ENCODE data around the gene ITIH3. TPM values are rescaled to one million over a fixed set of nuclear protein-coding genes. Genes with fewer than 3 reads are reported as not detected.

Gene ITIH3
- polyA plus RNA-seq, 1 donor from 2014 or later = not detected

DNA sequence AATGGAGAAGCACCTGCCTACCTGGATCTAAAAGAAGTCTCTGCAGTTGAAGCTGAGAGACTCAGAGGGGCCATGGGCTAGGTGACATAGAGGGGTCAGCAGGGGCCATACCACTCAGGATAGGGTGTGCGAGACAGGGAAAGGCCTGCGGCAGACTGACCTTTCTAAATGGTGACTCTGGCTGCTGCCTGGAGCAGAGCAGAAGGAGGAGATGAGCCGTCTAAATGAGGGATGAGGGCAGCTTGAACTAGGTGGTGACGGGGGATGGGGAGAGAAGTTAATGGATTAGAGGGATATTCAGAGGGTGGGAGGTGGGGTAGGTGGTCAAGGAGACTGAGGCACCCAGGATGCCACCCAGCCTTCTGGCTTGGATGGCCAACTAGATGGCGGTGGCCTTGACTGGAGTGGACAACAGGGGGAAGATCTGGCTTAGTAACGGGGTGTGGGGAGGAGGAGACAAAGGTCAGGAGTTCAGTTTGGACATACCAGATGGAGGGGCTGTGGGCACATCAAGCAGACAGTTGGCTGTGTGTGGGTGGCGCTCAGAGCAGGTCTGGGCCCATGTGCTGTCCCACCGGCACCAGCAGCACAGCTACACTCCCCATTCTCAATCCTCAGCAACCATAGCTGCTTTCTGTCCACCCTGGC is 20.4 kb upstream of the ITIH3 start:
- Histone ChIP-seq H3K9me3 (ENCODE audit: low read length) (no peaks in the 10 kb centered on the region), H3K36me3 (ENCODE audit: insufficient read depth, low read length) (no peaks in the 10 kb centered on the region), H3K9me2 (ENCODE audit: insufficient read depth, low read length) (no peaks in the 10 kb centered on the region), H3K27ac (ENCODE audit: low read length) (no peak overlapping the region), H4K20me1 (ENCODE audit: insufficient read depth) (no peaks in the 10 kb centered on the region), H3K27me3 (ENCODE audit: insufficient read depth, low read depth, low read length) (no peaks in the 10 kb centered on the region), H3F3A (ENCODE audit: insufficient read depth, low read length, poor library complexity, severe bottlenecking) (no peaks in the 10 kb centered on the region), H3K4me2 (ENCODE audit: low read length) (no peak overlapping the region), H3K79me2 (replicated peaks; ENCODE audit: insufficient read depth, low read length) (peaks cover 14% of the 10 kb centered on the region), H2AFZ (ENCODE audit: low read depth, low read length) (no peak overlapping the region), H3K9ac (ENCODE audit: low read length) (no peak overlapping the region), H3K4me3 (ENCODE audit: low read length) (no peak overlapping the region)
- TF ChIP-seq EZH2 (IDR thresholded peaks at IDR 0.05; ENCODE audit: borderline replicate concordance, insufficient read depth, low read length, poor library complexity, severe bottlenecking) = no peak

DNA sequence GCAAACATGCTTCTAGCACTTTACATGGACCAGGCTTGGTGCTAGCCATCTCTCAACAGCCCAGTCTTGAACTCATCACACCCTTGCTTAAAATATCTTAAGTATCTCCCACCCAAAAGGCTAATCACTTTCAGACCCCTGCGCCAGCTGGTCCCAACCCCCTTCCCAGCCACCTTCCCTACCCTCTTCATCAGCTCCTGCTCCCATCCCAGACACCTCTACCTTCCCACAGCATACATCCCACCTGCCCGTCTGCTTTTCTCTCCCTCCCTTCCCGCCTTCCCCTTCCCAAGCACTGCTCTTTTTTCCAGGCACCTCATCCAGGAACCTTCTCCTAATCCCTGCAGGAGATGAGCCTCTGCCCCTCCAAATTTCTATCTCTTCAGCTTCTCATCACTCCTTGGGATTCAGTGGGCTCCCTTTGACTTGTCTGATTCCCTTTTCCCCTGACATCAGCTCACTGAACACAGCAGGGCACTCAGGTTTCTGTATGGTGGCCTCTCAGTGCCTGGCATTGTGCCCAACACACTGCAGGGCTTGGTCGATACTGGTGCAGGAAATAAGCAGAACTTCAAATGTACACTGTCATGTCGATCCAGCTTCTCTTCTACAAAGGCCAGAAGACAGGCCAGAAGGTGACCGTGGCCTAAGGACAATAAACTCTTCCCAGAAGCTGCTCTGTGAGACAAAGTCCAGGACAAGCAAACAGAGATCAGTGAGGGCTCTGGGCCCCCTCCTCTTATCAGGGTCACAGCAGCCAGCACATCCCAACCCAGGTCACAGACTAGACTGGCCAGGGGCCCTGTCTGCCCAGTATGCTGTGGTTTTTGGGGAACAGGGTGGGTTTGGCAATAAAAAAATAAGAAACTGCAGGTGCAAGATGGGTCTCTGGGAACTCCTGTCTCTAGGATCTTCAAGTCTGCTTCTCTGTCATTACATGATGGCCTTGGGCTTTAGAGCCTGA is 19.4 kb upstream of the ITIH3 start:
- H3K27ac ChIP-seq (ENCODE audit: low read length) = no peak overlapping the region
- H3K9me3 ChIP-seq (ENCODE audit: low read length) = no peaks in the 10 kb centered on the region
- H3K9ac ChIP-seq (ENCODE audit: low read length) = no peak overlapping the region
- no peaks in the 10 kb centered on the region for H3K36me3 ChIP-seq (ENCODE audit: insufficient read depth, low read length)
- H3F3A ChIP-seq (ENCODE audit: insufficient read depth, low read length, poor library complexity, severe bottlenecking) = no peaks in the 10 kb centered on the region
- H3K9me2 ChIP-seq (ENCODE audit: insufficient read depth, low read length) = no peaks in the 10 kb centered on the region
- no peaks in the 10 kb centered on the region for H4K20me1 ChIP-seq (ENCODE audit: insufficient read depth)
- TF ChIP-seq, protein P1, sequence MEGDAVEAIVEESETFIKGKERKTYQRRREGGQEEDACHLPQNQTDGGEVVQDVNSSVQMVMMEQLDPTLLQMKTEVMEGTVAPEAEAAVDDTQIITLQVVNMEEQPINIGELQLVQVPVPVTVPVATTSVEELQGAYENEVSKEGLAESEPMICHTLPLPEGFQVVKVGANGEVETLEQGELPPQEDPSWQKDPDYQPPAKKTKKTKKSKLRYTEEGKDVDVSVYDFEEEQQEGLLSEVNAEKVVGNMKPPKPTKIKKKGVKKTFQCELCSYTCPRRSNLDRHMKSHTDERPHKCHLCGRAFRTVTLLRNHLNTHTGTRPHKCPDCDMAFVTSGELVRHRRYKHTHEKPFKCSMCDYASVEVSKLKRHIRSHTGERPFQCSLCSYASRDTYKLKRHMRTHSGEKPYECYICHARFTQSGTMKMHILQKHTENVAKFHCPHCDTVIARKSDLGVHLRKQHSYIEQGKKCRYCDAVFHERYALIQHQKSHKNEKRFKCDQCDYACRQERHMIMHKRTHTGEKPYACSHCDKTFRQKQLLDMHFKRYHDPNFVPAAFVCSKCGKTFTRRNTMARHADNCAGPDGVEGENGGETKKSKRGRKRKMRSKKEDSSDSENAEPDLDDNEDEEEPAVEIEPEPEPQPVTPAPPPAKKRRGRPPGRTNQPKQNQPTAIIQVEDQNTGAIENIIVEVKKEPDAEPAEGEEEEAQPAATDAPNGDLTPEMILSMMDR (IDR thresholded peaks at IDR 0.05; ENCODE audit: poor library complexity, severe bottlenecking) = no peak
- TF ChIP-seq EZH2 (IDR thresholded peaks at IDR 0.05; ENCODE audit: borderline replicate concordance, insufficient read depth, low read length, poor library complexity, severe bottlenecking) (no peak), TAF1 (IDR thresholded peaks at IDR 0.05; ENCODE audit: low read depth) (no peak)
- H3K4me2 ChIP-seq (ENCODE audit: low read length) = no peak overlapping the region
- H2AFZ ChIP-seq (ENCODE audit: low read depth, low read length) = no peak overlapping the region
- H3K4me3 ChIP-seq (ENCODE audit: low read length) = no peak overlapping the region
- H3K27me3 ChIP-seq (ENCODE audit: insufficient read depth, low read depth, low read length) = no peaks in the 10 kb centered on the region
- H3K79me2 ChIP-seq (replicated peaks; ENCODE audit: insufficient read depth, low read length) = peaks cover 4% of the 10 kb centered on the region

DNA sequence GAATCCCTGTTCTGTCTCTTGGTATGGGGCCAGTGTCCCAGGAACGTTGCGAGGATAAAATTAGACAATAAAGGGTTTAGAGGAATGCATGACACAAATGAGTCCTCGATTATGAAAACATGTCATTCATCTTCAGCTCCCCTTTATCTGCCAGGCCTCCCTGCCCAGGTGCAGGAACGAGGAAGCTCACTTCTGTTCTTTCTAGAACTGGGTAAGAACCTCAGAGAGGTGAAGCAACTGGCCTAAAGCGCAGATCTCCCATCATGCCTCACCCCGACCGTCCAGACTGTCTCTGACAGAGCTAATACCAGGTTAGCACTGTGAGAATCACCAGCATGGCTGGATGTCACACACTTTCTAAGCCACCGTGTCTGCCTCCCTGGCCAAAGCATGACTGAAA is 18.7 kb upstream of the ITIH3 start:
- Histone ChIP-seq H3K9me3 (ENCODE audit: low read length) (no peaks in the 10 kb centered on the region), H3K4me3 (ENCODE audit: low read length) (no peak overlapping the region), H3K9ac (ENCODE audit: low read length) (no peak overlapping the region), H3K36me3 (ENCODE audit: insufficient read depth, low read length) (no peaks in the 10 kb centered on the region), H3K4me2 (ENCODE audit: low read length) (no peak overlapping the region), H3F3A (ENCODE audit: insufficient read depth, low read length, poor library complexity, severe bottlenecking) (no peaks in the 10 kb centered on the region), H3K27ac (ENCODE audit: low read length) (no peak overlapping the region), H3K79me2 (replicated peaks; ENCODE audit: insufficient read depth, low read length) (no peaks in the 10 kb centered on the region), H3K27me3 (ENCODE audit: insufficient read depth, low read depth, low read length) (no peaks in the 10 kb centered on the region), H3K9me2 (ENCODE audit: insufficient read depth, low read length) (no peaks in the 10 kb centered on the region), H4K20me1 (ENCODE audit: insufficient read depth) (no peaks in the 10 kb centered on the region), H2AFZ (ENCODE audit: low read depth, low read length) (no peak overlapping the region)
- TF ChIP-seq TAF1 (IDR thresholded peaks at IDR 0.05; ENCODE audit: low read depth) (no peak), EP300 (conservative IDR thresholded peaks at IDR 0.05; ENCODE audit: poor library complexity, severe bottlenecking) (no peak), RAD21 (conservative IDR thresholded peaks at IDR 0.05) (no peak), MXI1 (conservative IDR thresholded peaks at IDR 0.05; ENCODE audit: poor library complexity, severe bottlenecking) (no peak), SMC3 (conservative IDR thresholded peaks at IDR 0.05; ENCODE audit: poor library complexity) (no peak), EZH2 (IDR thresholded peaks at IDR 0.05; ENCODE audit: borderline replicate concordance, insufficient read depth, low read length, poor library complexity, severe bottlenecking) (no peak), POLR2AphosphoS5 (IDR thresholded peaks at IDR 0.05) (no peak)
- TF ChIP-seq, protein P2, sequence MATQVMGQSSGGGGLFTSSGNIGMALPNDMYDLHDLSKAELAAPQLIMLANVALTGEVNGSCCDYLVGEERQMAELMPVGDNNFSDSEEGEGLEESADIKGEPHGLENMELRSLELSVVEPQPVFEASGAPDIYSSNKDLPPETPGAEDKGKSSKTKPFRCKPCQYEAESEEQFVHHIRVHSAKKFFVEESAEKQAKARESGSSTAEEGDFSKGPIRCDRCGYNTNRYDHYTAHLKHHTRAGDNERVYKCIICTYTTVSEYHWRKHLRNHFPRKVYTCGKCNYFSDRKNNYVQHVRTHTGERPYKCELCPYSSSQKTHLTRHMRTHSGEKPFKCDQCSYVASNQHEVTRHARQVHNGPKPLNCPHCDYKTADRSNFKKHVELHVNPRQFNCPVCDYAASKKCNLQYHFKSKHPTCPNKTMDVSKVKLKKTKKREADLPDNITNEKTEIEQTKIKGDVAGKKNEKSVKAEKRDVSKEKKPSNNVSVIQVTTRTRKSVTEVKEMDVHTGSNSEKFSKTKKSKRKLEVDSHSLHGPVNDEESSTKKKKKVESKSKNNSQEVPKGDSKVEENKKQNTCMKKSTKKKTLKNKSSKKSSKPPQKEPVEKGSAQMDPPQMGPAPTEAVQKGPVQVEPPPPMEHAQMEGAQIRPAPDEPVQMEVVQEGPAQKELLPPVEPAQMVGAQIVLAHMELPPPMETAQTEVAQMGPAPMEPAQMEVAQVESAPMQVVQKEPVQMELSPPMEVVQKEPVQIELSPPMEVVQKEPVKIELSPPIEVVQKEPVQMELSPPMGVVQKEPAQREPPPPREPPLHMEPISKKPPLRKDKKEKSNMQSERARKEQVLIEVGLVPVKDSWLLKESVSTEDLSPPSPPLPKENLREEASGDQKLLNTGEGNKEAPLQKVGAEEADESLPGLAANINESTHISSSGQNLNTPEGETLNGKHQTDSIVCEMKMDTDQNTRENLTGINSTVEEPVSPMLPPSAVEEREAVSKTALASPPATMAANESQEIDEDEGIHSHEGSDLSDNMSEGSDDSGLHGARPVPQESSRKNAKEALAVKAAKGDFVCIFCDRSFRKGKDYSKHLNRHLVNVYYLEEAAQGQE (IDR thresholded peaks at IDR 0.05; ENCODE audit: borderline replicate concordance) = no peak
- TF ChIP-seq, protein P1 (IDR thresholded peaks at IDR 0.05; ENCODE audit: poor library complexity, severe bottlenecking) = no peak

Data from neural cell (in vitro differentiated cells).